Activated naive CD8-positive, alpha-beta T cell treated with anti-CD3 and anti-CD28 coated beads, Interleukin-2, amount 50 U/mL, for 16 hours (primary cell): Measurements from ENCODE around the gene SLC38A11.
"Not testable (repeated sequence)": the region's sequence is repeated elsewhere in the genome, so short reads cannot be mapped to it uniquely, and the experiment has no call there.

Experiments used
- DNase-seq: peaks from one replicate; pipeline ENCODE4 v3.0.0-alpha.2; 2020; ENCODE audit warnings: low read depth, low spot score

SLC38A11 gene

DNA sequence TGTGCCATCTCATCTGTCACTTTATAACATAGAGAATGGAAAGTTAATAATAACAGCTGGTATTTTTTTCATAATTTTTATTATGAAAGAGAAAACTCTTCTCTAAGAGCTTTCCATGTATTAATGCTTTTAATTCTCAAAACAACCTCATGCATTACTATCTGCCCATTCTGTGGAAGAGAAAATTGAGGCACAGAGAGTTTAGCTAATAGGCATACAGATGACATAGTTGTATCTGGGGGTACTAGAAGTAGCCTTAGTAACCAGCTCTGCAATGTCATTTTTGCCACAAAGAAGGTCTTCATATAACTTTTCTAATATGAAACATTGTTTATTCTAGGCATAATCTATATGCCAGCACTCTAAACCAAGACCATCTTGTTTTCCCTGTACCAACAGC, 77.4 kb downstream of the SLC38A11 start:
- DNase-seq: no peak

DNA sequence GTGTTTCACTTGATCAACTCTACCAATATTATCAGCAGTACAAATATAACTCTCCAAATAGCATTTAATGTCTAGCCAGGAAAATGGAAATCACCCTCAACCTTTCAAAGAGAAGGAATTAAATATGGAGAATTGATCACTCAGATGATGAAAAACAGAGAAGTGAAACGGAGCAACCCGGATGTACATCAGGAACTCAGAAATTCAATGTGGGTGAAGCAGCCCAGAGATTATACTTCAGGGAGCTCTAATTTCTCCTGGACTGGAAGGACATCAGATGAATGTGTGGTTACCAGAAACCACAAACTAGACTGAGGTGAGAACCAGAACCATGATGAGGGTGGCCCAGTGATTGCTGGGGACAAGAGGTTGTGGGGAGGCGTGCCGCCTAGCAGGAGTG, 78.2 kb downstream of the SLC38A11 start:
- DNase-seq: no peak

DNA sequence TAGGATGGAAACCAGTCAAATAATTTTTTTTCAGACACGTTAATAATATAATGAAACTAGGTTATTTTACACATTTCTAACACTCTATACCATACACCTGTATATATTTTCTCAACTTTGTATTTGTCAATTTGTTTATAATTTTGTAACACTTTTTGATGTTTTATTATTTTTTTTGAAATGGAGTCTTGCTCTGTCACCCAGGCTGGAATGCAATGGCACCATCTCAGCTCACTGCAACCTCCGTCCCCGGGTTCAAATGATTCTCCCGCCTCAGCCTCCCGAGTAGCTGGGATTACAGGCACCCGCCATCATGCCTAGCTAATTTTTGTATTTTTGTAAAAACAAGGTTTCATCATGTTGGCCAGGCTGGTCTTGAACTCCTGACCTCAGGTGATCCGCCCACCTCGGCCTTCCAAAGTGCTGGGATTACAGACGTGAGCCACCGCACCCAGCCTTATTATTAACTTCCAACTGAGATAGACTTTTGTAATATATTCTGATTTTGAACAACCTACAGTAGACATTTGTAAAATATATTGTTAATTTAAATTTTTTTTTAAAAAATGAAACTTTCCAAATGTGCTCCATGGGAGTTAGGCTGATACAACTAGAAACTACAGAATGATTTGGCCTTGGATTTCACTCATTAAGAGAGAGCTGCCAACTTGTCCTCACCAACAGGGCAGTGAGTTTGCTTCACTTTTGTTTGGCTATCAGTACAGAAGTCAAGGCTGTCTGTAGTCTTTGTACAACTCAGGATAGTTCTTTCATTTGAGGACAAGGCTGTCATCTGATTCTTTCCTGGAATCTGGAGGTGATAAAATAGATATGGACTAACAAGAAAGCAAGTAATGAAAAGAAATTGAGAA, 79.8 kb downstream of the SLC38A11 start:
- DNase-seq: no peak

DNA sequence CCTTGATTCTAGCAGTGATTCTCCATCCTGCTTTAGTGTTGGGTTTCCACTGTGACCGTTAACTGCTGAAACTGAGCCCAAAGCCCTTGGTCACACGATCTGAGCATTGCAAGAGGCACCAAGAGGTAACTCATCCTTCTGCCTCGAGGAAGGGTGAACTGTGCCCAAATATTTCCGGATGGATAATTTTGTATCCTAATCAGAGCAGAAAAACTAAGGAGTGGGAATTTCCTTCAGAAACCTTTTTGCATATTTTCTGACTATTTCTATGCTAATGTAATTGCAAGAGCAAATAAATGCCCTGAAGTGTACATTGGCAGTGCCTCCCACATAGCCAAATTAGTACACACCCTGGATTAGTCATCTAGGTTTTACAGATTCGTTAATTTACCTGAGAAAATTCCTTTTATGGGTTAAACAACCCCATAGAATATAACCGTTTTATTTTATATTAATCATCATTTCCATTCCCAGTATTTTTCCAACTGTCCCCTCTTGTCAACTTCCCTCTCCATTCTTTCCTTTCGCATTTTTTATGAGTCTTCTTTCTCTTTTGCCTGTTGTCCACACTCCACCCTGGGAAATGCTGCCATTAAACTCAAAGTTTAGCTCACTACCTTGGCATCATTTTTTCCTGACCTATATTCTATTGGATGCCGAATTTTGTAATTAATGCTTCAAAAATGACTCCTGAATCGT, 82.0 kb downstream of the SLC38A11 start:
- no peak for DNase-seq

DNA sequence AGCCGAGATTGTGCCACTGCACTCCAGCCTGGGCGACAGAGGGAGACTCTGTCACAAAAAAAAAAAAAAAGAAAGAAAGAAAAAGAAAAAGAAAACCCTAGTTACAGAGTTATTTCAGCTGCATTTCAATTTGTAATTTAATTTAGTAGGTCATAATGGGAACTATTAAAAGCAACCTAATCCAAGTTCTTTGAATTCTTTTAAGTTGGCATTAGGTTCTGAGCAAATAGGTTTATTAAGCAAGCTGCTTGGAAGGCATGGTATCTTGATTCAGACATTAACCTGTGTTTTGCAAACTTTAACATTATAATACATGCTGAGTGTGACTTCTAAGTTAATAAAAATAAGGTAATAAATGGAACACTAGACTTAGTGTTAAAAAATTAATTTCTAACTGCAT, 83.9 kb downstream of the SLC38A11 start:
- no peak for DNase-seq

DNA sequence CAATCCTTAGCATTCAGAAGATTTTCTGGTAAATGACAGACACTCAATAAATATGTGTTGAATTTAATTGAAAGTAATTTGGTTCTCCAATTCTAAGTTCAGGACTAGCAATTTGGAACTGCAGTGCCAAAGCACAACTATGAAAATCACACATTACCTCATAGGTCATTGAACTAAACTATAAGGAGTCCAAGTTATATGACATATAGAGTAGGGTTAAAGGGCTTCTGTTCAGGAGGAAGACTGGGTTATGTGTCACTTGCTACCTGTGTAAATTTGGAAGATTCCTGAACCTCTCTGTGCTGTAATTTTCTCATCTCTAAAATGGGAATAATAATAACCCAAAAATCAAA, 85.9 kb downstream of the SLC38A11 start:
- DNase-seq: no peak

DNA sequence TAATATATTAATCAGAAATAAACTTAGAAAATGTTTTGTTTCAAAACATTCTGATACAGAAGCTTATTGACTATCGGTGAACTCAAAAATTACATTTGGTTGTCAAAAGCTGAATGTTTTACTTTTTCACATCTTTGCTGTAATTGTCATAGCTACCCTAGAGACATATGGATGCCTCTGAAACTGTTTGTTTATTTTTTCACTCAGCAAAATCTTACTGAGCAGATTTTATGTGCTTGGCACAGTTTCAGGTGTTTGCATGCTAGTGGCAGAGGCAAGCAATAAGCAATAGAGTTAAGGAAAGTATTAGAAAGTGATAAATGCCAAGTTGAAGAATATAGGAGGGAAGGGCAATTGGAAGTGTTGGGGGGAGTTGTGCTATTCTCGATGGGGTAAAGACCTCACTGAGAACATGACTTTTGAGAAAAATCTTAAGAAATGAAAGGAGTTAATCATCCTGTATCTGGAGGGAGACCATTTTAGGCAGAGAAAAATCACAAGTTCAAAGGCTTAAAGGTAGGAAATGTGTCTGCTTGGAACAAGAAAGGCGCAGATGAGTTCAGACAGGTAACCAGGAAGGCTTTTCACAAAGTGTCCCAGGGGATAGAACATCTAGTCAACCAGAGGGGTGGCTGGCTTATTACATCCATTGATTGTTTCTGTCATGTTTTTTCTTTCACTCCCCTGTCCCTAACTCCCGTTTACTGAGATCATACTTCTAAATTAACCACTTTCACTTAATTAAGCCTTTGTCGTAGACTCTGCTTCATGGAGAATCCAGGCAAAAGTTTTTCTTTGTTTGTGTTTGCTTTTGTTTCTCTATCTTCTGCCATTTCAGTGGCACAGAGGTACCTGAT, 86.5 kb downstream of the SLC38A11 start:
- DNase-seq: no peak

DNA sequence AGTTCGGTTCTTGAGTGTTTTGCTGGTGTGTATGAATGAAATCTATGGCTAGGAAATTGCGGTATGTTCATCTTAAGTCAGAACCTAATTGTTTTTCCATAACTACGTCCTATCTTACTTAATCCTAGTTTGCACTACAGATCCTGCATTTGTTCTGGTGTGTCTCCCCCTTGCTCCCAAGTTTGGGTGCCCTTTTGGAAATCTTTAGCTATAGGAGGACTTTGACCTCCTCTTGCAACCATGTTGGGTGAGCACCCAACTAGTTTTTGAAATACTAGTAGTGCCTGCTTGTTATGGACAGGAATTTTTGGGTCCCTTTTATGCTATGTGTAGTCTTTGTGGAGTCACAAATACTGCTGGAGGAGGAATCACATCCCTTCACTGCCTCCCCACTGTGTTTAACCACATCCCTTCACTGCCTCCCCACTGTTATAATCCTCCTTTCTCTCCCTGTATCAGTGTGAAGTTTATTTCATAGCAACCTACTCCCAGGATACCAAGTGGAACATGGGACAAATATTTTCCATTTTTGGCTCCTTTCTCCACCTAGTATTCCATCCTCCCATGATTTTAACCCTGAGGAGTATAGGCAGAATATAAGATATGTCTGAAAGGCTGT, 87.4 kb downstream of the SLC38A11 start:
- DNase-seq: no peak

DNA sequence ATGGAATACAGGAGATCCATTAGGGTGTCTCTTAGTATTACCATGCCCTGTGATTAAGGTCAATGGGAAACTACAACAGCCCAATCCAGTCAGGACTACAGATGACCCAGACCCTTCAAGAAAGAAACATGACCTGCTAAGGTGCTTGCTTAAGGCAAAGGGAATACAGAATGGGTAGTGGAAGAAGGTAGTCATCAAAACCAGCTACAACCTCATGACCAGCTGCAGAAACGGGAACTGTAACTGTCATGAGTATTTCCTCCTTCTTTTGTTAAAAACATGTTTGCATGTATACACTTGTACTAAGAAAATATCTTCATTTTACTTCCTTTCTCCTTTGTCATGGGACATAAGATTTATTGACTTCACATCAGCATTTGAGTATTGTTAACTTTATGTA, 88.9 kb downstream of the SLC38A11 start:
- DNase-seq: not testable (repeated sequence)

DNA sequence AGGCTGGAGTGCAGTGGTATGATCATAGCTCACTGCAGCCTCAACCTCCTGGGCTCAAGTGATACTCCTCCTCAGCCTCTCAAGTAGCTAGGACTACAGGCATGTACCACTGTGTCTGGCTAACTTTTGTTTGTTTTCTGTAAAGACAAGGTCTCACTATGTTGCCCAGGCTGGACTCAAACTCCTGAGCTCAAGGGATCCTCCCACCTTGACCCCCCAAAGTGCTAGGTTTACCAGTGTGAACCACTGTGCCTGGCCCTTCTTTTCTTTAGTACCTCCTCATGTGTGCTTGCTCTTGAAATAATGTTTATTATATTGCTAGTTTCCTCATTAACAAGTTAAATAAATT, 94.7 kb downstream of the SLC38A11 start:
- DNase-seq: no peak

DNA sequence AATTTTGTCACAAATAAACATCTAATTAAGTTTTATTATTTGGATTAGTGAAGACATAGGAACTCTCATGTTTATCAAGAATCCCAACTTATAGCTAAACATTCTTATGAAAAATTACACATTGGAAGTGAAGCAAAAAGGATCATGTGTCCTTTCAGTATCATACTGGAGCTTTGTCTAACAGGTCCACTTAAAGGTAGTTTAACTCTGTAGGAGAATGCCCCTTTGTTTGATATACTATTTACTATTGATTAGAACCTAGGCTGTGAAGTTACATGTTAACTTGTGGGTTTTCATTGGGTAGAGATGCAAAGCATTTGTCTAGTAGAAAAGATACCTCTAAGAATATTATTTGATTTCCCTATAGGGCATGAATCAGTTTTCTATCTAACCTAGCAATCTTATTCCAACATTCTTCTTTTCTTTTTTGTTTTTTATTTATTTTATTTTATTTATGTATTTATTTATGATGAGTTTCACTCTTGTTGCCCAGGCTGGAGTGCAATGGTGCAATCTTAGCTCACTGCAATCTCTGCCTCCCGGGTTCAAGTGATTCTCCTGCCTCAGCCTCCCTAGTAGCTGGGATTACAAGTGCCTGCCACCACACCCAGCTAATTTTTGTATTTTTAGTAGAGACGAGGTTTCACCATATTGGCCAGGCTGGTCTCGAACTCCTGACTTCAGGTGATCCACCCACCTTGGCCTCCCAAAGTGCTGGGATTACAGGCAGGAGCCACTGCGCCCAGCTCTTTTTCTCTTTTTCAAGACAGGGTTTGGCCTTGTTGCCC, 95.2 kb downstream of the SLC38A11 start:
- DNase-seq: not testable (repeated sequence)

DNA sequence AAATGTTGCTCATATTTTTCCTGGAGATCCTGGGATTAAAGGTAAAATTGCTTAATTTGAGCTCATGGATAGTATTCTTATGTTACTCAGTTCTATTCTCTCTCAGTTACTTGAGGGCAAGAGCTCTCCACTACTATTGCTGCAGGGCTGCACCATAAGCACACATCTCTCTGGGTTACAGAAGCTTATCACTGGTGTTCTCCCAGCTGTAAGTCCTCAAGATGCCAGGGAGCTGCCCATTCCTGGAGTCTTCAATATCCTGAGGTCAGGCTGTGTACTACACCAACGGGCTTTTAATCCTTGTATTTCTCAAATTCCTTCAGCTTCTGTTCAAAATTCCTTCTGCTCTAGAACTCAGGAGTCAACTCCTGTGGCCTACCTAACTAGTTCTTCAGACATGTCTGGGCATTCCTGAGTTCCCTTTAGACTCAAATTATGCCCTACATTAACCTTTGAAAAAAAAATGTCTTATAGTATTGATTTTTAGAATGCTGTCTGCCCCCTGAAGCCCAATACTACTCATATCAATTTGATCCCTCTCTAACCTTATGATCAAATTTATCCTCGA, 96.0 kb downstream of the SLC38A11 start:
- no peak for DNase-seq

DNA sequence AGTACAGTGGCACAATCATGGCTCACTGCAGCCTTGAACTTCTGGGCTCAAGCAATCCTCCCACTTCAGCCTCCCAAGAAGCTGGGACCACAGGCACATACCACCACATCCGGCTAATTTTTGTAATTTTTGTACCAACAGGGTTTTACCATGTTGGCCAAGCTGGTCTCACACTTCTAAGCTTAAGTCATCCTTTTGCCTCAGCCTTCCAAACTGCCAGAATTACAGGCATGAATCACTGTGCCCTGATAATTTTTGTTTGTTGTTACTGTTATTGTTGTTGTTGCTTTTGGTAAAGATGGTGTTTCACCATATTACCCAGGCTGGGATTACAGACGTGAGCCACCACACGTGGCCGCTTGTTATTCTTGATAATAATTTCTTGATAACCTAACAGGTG, 103.2 kb downstream of the SLC38A11 start:
- DNase-seq: no peak

DNA sequence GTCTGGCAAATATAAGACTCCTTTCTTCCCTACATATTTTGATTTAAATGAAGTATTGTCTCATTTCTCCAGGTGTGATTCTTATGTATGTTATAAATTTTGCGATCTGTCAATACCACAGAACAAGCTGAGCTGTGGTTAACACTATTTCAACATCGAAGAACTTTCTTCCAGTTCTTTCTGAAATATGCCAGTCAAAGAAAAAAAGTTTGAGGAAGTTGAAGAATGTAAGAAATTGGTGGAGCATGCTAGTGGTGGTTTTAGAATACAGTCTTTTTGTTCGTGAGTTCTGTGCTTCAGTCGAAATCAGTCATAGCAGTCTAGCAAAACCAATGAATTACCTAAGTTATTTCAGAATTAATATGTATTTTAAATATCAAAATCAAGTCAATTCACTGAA, 105.1 kb downstream of the SLC38A11 start:
- DNase-seq: no peak

DNA sequence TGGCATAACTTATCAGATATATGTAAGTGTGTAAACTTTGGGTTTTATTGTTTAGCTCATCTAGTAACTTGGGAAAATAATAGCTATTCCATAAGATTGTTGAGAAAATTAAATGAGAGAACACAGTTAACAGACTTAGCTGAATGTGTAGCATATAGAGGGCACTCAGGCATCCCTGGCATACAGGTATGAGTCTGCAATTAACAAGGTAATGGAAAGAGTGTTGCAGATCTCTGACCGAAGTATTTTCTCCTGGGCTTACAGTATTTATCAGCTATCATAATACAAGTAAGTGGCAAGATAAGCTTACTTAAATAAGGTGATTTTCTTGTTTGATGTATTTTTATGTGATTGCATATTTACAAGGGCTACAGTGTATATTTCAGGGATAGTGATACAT, 105.8 kb downstream of the SLC38A11 start:
- no peak for DNase-seq

DNA sequence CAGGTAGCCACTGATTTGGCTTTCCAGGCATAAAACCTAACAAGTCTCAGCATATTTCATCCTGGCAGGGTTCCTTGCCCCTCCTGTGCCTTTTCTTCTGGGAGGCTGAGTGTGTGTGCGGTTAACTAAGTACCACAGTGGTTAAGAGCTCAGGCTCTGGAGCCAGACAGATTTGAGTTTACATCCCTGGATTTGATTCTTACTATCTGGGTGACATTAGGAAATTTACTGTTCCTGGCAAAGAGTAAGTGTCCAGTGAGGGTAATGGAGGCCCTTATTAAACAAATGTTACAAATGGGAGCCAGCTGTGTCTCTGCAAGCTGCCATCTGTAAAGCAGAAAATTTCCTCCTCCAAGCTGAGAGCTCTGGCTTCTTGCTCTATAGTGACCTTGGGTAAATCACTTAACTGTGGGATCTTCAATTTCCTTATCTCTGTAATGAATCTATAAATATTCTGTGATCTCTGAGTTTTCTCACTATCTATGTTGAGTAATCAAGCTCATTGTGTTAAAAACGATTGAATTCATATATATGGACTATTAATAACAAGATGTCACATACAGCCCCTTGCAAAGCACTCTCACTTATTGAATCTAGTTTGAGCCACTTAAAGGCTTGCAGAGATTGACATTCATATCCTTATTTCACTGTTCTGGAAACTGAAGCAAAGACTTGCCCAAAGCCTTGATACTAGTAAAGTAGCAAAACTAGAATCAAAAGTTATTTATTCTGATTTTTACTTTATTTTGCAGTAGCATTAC, 107.2 kb downstream of the SLC38A11 start:
- no peak for DNase-seq

DNA sequence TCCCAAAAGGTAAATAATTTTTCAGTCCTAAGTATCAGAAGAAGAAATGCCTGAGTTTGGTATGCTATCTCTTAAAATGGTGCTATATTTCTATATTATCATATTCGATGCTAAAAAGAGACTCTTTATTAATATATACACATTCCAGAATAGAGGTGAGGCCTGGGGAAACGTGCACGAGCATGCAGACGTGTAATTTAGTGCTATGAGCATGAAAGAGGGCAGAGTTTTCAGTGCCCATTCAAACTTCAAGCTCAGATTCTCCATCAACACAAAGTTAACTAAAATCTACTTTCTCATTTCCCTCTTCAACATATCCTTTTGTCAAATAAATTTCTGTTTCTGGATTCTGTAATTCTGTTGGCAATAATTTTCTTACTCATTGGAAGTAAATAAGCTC, 108.0 kb downstream of the SLC38A11 start:
- no peak for DNase-seq

DNA sequence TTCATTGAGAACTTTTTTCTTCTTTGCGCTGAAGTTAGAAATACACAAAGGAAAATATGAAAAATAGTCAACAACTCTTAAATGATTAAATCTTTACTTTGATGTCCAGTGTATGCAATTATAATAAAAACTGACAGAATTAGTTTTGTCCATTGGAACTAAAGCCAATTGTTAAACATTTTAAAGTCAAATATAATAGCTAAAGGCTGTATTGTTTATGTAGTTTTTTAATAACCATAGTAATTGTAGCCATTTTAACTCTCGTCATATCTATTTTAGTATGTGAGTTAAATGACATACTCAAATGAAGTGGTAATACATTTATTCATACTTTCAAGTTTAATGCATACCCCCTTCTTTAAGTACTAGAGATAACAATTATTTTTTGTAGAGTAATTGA, 109.0 kb downstream of the SLC38A11 start:
- DNase-seq: no peak
